Uterus (tissue), 2 donors: ENCODE results near the gene ZMYND8.

Experiments
- CTCF ChIP-seq, 4 experiments: fragments of 200-600 bp in 2 of 4; fragments of 450-650 bp in 2 of 4; sonication (generic) in 2 of 4; IDR thresholded peaks; one replicate each; pipeline ENCODE4 v1.5.1; 2016 to 2019; ENCODE audit warnings: antibody characterized with exemption in 4 of 4, mild to moderate bottlenecking in 2 of 4, moderate library complexity in 1 of 4
- POLR2A ChIP-seq, 2 donors: fragments of 450-650 bp; IDR thresholded peaks; one replicate each; pipeline ENCODE4 v1.6.1; 2016; ENCODE audit warnings: antibody characterized with exemption in 2 of 2, mild to moderate bottlenecking in 1 of 2, moderate library complexity in 1 of 2

DNA sequence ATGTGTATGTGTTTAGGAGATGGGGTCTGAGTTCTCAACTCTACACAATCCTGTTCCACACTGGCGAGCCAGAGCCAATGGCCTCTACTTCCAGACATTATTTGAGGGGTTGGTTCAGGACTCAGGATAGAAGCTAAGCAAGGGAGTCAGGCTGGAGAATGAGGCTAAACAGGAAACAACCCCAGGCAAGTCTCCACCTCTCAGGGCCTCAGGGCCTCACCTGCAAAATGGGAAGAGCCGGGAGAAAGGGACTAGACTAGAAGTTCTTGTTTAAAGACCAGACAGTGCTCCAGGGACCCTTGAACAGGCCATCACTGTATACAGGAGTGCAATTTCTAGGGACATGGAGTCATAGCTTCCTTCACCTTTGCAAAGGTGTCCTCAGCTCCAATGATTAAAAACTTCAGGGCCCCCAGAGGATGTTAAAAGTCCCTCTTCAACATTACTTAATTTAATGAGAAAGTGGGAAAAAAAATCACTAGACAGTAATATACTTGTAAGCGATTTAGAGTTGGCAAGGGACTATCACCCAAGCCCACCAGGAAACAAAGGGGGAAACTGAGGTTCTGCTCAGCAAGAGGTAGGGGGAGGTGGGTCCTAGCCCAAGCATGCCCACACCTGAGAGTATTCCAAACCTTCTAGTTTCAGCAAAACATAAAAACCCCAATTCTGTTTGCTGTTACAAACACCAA is 41.7 kb downstream of the ZMYND8 start:
- TF ChIP-seq CTCF (IDR thresholded peaks at IDR 0.05) = no peak
- no peak for TF ChIP-seq POLR2A (IDR thresholded peaks at IDR 0.05)
